Hematopoietic multipotent progenitor cell (in vitro differentiated cells): ENCODE measurements around the gene IQCH. TPM values are rescaled to one million over a fixed set of nuclear protein-coding genes. Genes with fewer than 3 reads are reported as not detected.

Experiments used
- DNase-seq, 3 donors: peaks; one replicate each; pipeline ENCODE4 v3.0.0-alpha.2; 2011 to 2015; ENCODE audit warnings: low read depth in 2 of 3, low spot score in 2 of 3
- total RNA-seq: library from RNA; depleted of rRNA; stranded (reverse); fragments of >200 nt; gene quantifications from one replicate; pipeline ENCODE4 v1.2.3, GENCODE V29; 2012

Gene IQCH
- total RNA-seq, 1 donor, result 2.7 TPM

DNA sequence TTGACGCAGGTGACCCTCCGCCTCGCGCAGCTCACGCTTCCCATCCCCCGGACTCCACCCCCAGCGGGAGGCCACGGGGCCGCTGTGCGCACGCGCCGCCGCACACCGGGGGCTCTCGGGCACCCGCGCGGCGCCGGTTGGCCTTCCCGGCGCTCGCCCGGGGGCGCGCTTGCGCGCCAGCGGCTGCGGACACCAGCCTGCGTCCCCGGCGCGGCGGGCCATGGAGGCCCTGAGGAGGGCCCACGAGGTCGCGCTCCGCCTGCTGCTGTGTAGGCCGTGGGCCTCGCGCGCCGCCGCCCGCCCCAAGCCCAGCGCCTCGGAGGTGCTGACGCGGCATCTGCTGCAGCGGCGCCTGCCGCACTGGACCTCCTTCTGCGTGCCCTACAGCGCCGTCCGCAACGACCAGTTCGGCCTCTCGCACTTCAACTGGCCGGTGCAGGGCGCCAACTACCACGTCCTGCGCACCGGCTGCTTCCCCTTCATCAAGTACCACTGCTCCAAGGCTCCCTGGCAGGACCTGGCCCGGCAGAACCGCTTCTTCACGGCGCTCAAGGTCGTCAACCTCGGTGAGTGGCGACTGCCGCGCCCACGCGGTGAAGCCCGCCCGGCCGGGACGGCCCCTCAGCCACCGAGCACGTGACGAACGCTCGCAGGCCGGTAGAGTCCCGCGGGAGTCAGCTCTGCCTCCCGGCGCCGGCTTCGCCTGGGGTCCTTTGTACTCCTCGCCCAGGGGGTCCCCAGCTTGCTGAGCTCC, 266.6 kb downstream of the IQCH start, which contains the start of gene C15orf61:
C15orf61 (plus strand) TSS at position 103 of the 754 bp plus-strand sequence; CDS start at position 221, 118 bp downstream.
- DNase-seq, result peak; percentile 71 to 85 (median 81)

DNA sequence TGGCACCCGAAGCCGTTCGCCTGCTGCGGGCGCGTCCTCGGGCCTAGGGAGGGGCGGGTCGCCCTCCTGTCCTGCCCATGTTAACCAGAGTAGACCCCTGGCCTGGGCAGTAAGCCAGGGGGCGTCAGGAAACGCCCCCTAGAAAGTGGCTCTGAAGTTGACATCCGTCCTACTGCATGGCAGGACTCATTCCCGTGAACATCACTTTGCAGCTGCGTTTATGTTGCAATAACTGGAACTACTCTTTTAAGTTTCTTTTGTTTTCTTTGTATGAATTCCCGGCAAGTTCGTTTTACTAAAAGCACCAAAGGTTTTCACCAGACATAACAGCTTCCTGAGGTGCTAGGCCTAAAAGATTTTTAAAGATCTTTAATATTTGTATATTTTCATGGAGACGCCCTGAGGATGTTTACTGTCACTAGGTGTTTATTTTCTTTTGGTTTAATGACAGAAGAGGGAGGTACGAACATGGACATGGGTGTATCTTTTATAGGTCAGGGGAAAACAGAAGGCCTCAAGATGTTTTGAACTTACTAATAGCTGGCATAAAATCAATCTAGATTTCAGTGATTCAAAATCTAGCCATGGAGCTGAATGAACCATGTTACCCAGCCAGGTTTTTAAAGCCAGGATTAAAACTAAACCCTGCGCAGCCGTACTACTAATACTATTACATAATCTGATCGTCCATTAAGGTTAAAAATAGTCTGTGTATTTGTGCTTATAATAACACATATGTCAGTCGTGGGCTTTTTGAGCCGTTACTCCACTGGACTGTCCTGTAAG, 267.4 kb downstream of the IQCH start:
- no peak for DNase-seq

DNA sequence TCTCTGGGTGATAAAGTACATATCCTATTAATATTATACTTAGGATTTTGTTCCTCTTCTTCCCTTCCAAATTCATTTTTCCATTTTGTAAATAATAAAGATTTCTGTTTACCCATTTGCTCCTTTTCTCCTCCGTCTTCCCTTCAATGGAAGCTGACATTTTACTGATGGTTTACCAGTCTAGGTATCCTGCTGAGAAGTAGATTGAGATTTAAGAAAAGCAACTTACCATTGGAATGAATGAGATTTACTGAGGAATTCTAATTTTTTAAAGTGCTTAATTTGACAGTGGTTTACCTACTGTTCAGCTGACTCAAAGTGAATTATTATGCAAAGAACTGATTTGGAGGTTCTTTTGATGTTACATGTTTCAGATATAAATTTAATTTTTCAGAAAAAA, 268.7 kb downstream of the IQCH start:
- DNase-seq, result no peak

DNA sequence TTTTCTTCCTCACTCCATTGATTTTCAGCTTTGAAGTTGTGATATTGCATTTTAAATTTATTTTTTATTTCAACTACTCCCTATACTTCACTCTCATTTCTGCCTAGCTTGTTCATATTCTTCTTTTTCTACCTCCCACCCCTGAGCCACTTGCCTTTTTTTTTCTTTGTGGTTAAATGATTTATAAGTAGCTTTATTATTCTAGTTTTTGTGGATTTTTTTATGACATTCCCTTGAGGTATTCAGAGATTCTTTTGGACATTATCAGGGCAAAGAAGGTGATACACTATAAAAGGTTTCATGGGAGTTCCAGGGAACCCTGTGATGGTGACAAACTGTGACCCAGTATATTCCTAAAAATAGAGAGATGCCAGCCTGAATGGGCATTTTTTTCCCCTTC, 269.6 kb downstream of the IQCH start:
- no peak for DNase-seq

DNA sequence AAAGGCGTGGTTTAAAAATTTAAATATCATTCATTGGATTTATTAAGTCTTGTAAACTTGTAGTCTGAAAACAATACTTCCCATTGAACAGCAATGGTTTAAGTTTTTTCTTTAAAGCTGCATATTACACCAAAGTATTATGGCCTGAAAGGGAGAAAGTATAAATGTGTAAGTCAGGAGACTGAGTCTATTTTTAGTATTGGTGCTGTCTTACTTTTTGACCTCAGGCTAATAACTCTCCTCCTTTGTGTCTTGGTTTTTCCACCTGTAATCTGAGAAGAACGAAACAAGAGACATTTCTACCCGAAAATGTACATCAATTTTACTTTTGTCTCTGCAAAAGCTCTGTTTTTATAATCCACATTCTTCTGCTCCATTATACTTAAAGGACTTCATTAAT, 273.9 kb downstream of the IQCH start:
- no peak for DNase-seq

DNA sequence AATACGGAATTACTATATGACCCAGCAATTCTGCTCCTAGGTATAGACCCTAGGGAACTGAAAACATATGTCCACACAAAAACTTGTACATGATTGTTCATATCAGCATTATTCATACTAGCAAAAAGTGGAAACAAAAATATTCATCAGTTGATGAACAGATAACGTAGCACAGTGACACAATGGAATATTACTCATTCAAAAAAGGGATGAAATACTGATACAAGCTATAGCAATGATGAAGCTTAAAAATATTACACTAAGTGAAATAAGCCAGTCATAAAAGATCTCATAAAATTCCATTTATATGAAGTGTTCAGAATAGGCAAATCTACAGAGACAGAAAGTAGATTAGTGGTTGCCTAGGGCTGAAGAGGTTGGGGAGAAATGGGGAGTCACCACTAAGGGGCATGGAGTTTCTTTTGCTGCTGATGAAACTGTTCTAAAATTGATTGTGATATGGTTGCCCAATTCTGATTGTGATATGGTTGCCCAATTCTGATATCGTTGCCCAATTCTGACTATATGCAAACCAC, 276.9 kb downstream of the IQCH start:
- DNase-seq, result no peak

DNA sequence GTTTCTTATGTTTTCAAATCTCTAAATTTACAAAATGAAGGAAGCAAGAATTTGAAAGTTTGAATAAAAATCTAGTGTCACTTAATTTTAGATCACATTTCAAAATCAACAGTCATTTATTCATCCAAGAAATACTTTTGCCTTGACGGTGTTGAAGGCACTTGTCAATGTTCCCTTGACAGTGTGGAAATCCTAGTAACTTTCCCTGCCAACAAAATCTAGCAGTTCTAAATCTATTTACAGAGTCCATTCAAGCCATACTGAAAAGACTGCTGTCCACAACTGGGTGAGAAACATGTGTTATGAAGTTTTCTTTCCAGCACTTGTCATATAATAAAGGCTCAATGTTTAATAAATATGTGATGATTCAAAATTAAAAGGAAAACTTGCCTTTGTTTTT, 279.3 kb downstream of the IQCH start:
- no peak for DNase-seq

DNA sequence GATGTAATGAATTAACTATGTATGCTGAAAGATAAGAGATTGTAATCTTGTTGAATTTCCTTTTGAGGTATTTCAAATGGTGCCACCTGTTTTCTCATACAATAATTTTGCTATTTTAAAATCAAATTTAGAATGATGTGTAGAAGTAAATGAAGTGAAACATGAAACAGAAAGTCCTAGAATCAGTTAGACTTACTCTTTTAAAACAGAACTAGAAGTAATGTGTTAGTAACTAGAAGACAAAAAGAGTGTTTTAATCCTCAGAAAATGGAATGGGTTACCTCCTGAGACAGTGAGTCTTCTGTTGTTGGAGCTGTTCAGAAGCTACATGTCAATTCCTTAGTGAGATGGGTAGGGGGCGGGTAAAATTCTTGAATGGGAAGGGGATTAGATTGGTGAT, 279.8 kb downstream of the IQCH start:
- DNase-seq, result no peak

DNA sequence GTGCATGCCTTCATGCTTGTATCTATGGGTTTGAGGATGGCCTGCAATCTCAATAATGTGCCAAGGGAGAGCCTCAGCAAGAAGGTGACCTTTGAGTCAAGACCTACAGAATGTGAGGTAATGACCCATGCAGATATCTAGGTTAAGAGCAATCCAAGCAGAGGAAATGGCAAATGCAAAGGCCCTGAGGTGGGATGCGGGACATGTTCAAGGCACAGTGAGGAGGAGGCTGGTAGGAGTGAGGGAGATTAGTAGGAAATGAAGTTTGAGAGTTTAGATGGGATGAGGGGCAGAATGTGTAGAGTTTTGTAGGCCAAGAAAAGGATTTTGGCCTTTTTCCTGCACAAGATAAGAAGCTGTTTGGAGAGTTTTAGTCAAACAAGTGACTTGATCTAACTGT, 283.2 kb downstream of the IQCH start:
- no peak for DNase-seq

DNA sequence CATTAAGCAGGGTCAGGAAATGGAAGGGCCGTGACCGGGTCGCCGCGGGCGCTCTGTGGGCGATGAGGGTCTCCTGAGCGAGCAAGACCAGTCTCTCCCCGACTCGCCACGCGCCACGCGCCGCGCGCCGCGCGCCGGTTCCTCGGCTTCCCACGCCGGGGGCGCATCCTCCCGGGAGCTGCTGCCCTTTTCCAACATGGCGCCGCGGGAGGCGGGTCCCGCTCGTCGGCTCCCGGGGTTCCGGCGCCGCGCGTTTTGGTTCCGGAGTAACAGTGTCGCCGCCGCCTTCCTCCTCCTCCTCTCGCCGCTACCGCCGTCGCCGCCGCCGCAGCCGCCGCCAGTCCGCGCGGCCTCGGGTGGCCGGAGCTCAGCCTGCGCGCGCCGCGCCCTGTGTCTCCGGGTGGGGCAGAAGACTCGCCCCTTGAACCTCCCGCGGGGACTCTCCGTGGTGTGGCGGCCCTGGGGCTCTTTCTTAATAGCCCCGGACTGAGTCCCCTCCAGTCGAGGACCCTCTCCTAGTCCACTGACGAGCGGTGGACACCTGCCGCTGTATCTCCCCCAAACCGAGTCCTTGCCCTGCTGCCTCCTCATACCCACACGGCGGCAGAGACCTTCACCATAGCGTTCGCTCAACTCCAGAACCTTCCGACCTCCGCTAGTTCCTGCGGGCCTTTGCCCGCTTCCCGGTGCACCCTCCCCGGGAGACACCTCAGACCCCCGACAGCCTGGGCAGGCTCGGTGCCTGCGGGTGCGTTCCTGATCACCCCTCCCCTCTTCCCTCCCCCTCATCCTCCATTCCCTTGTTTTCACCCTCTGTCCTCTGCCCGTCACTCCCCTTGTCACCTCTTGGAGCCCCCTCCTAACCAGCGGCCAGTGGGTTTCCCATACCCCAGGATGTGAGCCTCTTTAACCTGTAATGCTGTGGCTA, 288.1 kb downstream of the IQCH start, which contains the start of gene MAP2K5:
MAP2K5 (plus strand) TSS at position 284 of the 928 bp plus-strand sequence; CDS start at position 917, 633 bp downstream.
- DNase-seq, result peak; percentile 60 to 83 (median 69)

DNA sequence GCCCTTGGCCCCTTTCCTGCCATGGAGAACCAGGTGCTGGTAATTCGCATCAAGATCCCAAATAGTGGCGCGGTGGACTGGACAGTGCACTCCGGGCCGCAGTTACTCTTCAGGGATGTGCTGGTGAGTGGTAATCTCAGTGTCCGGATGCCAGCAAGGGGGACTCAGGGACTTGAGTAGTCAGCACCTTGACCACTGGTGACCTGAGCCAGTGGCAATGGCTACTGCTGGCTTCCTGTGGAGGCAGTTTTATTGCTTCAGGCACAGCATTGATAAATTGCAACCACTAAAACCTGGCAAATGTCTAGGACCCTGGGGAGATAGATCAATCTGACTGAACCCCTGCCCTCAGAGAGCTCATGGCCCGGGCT, 288.7 kb downstream of the IQCH start:
- DNase-seq, result no peak

DNA sequence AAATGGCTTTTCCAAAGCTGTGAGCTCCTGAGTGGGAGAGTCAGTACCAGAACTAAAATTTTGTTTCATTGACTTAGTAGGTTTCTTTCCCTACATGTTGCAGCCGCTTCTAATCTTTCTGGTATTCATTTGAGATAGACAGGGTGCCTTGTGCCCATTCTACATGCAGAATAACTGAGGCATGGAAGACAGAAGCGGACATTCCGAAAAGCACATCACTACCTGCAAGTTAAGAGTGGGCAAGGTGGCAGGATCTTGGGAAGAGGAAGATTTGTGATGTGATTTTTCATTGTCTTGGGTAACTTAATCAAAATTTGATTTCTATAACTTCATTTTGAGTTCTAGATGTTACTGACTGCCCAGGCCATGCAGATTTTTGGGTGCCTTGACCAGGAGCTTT, 289.9 kb downstream of the IQCH start:
- no peak for DNase-seq

DNA sequence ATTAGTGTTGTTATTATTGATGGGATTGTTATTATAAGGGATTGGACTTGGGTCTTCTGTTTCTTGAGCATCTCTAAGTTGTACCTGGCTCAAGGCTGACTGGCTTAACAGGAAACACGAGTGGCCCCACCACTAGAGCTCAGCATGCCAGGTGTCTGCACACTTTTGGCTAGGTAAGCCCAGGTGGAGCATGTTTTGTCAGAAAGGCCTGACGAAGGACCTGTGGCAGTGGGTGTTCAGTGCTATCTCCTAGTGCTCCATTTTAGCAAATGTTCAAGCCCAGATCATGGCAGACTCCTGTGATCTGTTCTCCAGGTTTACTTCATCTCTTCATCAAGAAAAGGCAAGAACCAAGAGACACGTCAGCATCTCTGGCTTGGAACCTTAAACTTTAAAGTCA, 291.3 kb downstream of the IQCH start:
- no peak for DNase-seq

DNA sequence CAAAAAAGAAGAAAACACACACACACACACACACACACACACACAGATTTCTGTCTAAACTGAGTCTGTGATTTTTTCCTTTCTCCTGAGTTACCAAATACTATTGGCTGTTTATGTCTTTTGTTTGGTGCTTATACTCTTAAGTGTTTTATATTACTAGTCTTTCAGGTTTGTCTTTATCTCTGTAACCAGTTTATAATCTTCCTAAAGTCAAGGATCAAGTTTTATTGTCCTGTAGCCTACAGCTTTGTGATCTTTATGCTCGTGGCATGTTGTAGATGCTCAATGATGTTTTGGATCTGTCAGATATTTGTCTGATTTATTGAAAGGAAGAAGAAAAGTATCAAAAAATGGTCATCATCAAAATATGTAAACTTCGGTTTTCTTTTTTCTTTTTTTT, 292.5 kb downstream of the IQCH start:
- DNase-seq, result no peak

DNA sequence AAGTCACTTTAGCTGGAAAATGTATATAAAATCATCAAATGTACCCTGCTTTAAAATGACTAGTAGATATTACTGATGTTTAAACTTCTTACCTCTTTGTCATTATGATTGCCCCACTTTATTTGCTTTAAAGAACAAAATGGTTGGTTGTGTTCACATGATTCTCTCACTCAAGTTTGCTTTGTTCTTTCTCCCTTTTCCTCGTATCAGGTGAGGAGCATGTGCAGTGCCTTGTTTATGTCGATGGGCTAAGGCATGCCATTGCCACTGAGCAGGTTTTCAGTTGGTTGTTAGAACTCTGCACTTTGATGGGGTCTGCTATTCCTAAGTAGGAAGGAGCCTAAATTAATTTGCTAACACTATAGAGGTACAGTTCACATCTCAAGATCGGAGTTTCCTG, 293.2 kb downstream of the IQCH start:
- DNase-seq, result no peak

DNA sequence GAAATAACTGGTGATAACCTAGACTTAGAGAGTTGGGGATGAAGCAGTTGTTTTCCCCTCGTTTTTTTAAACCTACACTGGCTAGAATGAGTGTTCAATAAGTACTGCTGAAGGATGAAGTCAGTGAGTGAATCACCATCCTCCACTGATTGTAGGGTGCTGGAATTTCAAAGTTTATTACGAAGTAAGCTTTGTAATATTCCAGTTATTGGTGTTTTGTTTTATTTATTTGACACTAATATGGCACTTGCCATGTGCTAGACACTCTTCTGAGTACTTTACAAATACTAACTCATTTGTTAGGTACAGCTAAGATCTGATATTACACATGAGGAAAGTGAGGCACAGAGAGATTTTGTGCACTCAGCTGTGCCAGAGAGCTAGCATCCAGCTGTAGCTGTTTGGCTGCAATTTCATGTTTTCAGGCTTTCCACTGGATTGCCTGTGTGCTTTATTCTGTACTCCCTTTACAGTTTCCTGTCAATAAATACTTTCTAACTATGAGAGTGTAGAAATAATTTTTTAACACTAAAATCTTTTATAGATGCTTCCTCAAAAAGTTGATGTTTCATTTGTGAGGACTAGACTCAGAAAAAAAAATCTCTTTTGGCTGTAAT, 293.8 kb downstream of the IQCH start:
- DNase-seq, result no peak

DNA sequence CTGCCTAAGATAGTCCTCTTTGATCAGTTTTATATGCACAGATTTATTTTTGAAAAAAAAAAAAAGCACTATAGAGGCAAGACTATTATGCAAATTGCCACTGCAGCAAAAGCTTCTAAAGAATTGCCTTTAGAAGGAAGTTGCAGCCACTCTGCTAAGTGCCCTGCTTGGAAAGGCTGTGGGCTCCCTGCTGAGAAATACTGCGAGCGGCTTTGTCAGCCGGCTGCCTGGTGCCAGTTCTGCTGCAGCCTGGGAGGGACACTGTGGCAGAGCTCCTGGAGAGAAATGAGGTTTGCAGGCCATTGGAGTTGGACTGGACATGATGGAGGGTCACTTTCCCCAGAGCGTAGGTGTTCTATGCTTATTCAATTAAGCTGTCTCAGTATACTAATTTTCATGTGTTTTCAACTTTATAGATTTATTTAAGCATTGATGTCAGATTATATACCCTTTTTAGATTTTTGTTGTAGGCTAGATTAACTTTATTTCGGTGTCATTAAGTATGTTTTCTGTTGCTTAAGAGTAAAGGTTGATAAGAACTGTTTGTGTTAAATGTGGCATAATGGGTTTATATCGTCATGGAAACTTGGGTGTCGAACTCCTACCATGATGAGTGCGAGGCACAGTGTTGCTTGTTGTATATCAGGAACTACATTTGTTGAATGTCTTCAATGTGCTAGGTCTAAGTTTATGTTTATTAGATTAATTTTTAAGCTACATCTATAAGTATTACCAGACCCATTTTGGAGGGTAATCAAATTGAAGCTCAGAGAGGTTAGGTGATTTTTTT, 294.5 kb downstream of the IQCH start:
- DNase-seq, result peak in 1 of 3 donors; percentile 11

DNA sequence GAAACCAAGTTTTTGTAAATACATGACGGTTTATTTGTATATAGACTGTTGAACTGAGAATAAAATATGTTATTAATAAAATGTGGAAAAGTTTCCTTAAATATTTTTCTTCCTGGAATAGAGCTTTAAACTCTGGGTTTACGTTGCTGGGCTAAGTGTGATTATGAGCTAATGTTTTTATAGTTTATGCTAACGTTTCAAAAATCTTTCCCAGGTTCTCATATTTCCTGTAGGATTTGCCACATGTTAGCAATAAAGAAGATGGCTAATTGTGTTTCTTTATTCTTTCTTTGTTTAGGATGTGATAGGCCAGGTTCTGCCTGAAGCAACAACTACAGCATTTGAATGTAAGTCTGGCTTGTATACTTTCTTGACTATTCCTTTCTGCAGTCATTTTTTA, 295.1 kb downstream of the IQCH start:
- no peak for DNase-seq

DNA sequence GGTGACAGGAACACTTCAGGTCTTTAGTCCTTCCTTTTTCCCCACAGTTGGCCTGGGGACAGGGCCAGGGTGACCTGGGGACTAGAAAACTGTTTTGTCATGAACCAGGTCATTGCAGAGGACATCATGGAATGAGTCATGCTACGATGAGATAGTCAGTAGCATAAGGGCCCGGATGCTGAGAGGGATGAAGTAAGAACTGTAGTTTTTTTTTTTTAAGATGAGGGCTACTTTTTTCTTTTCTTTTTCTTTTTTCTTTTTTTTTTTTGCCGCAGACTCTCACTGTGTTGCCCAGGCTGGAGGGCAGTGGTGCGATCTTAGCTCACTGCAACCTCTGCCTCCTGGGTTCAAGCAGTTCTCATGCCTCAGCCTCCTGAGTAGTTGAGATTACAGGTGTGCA, 295.9 kb downstream of the IQCH start:
- no peak for DNase-seq
